Activated T-cell treated with anti-CD3 and anti-CD28 coated beads for 1 hour (primary cell): Measurements from ENCODE around the gene MSRB1.

Experiments
- DNase-seq: peaks from one replicate; pipeline ENCODE4 v3.0.0-alpha.2; 2020; ENCODE audit warnings: low read depth

Gene MSRB1

DNA sequence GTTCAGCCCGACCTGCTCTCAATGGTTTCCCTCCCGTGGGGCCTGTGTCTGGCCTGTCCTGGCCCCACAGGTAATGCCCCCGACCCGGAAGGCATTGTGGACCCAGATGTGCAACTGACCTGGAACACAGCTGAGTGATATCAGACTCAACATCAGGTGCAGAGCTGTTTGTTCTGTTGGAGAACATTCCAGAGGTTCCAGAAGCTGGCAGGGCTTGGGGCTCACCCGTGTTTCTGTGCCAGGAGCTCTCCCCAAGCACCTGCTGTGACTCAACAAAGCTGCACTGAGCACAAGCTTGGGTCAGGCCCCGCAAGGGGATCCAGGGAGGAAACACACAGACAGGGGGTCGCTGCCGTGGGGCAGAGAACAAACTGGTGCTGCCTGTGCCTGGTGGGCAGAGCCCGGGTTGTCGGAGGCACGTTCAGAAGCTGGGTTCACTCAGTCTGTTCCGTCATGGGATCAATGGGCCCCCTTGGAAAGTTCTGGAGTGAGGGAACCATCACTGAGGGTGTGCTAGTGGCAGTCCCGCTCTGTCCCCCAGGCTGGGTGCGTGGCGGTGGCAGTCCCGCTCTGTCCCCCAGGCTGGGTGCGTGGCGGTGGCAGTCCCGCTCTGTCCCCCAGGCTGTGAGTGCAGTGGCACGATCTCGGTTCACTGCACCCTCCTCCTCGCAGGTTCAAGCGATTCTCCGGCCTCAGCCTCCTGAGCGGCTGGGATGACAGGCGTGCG lies 46.9 kb downstream of the MSRB1 start:
- no peak for DNase-seq

DNA sequence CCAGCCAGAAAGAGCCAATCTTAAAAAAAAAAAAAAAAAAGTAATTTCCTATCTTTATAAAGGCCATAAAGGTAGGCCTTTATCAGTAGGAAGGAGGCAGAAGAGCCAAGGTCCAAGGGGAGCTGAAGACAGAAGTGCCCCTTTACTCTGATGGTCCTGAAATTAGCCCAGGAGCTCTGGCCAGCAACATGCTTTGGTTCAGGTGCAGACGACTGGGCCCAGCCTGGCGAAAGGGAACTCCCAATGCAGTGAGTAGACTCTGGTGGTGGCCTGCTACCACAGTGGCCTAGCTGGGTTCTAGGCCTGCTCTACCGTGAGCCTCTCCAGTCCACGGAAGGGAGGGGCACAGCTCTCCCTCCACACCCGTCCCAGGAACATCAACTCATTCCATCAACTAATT lies 47.9 kb downstream of the MSRB1 start:
- DNase-seq = no peak

- no peak for DNase-seq
Measured at GRCh38 chr16:1890708-1891050, 52.3 kb downstream of the MSRB1 start.

GRCh38 chr16:1890024-1890707 lies 52.8 kb downstream of the MSRB1 start:
- no peak for DNase-seq
